ENCODE results near the gene PIK3R2. TPM values are rescaled to one million over a fixed set of nuclear protein-coding genes. Genes with fewer than 3 reads are reported as not detected.
A peak's percentile ranks its signal among the peaks of the same experiment; 100 is the strongest.

Gene PIK3R2
- total and polyA plus RNA-seq, 2 of the 8 experiments (the other 6 are each of a cell fraction or from before 2014, with no cell fraction given): 21.7 to 57.1 TPM

DNA sequence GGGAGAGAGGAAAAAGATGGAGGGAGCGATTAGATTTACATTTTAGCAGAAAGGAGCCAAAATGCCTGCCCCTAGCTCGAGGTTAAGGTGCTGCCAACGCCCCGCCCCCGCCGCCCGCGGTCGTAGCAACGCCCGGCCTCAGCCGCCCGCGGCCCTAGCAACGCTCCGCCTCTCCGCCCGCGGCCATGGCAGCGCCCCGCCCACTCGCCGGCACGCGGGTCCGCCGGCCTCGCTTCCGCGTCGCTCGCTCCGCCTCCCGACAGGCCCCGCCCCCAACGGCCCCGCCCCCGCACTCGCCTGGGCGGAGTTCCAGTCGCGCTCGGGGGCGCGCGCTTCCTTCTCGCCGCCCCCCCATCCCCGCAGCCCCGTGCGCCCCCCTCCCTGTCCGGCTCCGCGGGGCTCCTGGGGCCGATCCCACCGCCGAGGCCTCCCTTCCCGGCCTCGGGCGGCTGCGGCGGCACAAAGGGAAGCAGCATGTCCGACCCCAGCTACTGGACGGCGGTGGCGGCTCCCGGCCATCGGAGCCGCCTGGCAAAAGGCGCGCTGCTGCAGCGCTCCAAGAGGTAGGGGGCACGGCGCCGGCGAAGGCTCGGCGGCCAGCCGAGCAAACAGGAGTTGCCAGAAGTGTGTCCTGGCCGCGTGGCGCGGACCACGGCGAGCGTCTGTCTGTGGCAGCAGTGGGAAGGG is 35.1 kb upstream of the PIK3R2 start (continued):
- TF ChIP-seq, protein P1, sequence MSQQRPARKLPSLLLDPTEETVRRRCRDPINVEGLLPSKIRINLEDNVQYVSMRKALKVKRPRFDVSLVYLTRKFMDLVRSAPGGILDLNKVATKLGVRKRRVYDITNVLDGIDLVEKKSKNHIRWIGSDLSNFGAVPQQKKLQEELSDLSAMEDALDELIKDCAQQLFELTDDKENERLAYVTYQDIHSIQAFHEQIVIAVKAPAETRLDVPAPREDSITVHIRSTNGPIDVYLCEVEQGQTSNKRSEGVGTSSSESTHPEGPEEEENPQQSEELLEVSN (IDR thresholded peaks at IDR 0.05): peak; percentile 79
- TF ChIP-seq ASH2L (IDR thresholded peaks at IDR 0.05; ENCODE audit: low read length) (peak; percentile 64), EP300 (IDR thresholded peaks at IDR 0.05; ENCODE audit: borderline replicate concordance in 1 of 2, low read depth in 2 of 2, low read length in 2 of 2) (no peak), SP1 (IDR thresholded peaks at IDR 0.05; ENCODE audit: low read depth, low read length) (peak; percentile 21; the same call in 1 of the 2 replicates), NRF1 (IDR thresholded peaks at IDR 0.05; ENCODE audit: low read depth, low read length) (no peak), SRF (IDR thresholded peaks at IDR 0.05; ENCODE audit: low read depth, low read length) (no peak), RNF2 (IDR thresholded peaks at IDR 0.05; ENCODE audit: borderline replicate concordance, low read depth, low read length, missing control alignments, poor library complexity, severe bottlenecking) (no peak), TEAD4 (IDR thresholded peaks at IDR 0.05; ENCODE audit: low read depth, low read length) (no peak), HDAC2 (IDR thresholded peaks at IDR 0.05; ENCODE audit: borderline replicate concordance in 1 of 2, low read depth in 2 of 2, low read length in 2 of 2) (no peak), TAF7 (optimal IDR thresholded peaks at IDR 0.05; ENCODE audit: borderline replicate concordance, low read depth, low read length) (peak; percentile 29), YY1 (IDR thresholded peaks at IDR 0.05; ENCODE audit: low read depth, low read length) (peak; percentile 55; the same call in 1 of the 2 replicates), CHD1 (IDR thresholded peaks at IDR 0.05; ENCODE audit: low read depth, low read length) (no peak), ATF2 (IDR thresholded peaks at IDR 0.05; ENCODE audit: low read length) (no peak), CREB1 (IDR thresholded peaks at IDR 0.05) (0 out of 2 replicates have a peak, but pooled peaks have one; percentile 21), SP4 (IDR thresholded peaks at IDR 0.05; ENCODE audit: low read length) (no peak), RBBP5 (IDR thresholded peaks at IDR 0.05; ENCODE audit: borderline replicate concordance, low read depth, low read length) (no peak; the same call in 1 of the 2 replicates), FOSL1 (IDR thresholded peaks at IDR 0.05; ENCODE audit: insufficient read depth, low read depth, low read length) (no peak), CBX8 (IDR thresholded peaks at IDR 0.05; ENCODE audit: borderline replicate concordance, low read depth, low read length) (no peak), CEBPB (IDR thresholded peaks at IDR 0.05; ENCODE audit: low read depth, low read length) (no peak), RFX5 (IDR thresholded peaks at IDR 0.05; ENCODE audit: borderline replicate concordance, low read depth, low read length) (no peak), JUND (IDR thresholded peaks at IDR 0.05; ENCODE audit: low read length) (no peak), SAP30 (IDR thresholded peaks at IDR 0.05; ENCODE audit: insufficient read depth, insufficient replicate concordance, low read length) (no peak)
